AG09309 (cell line): Measurements from ENCODE around the gene IFT122.
A peak's percentile ranks its signal among the peaks of the same experiment; 100 is the strongest.

Source experiments
- DNase-seq: peaks from one replicate; pipeline ENCODE4 v3.0.0-alpha.2; 2010; ENCODE audit warnings: low read depth
- H3K4me3 ChIP-seq: 2 replicates; pipeline ENCODE4 v1.5.1; 2011; ENCODE audit warnings: mild to moderate bottlenecking, low read depth, low read length, moderate library complexity; ENCODE audit not compliant: control insufficient read depth
- CTCF ChIP-seq: IDR thresholded peaks from 2 replicates; pipeline ENCODE4 v1.5.1; 2011; ENCODE audit warnings: mild to moderate bottlenecking, low read depth, low read length, inconsistent platforms; ENCODE audit not compliant: insufficient read depth, control insufficient read depth; ENCODE audit errors: missing control alignments

The IFT122 gene

DNA sequence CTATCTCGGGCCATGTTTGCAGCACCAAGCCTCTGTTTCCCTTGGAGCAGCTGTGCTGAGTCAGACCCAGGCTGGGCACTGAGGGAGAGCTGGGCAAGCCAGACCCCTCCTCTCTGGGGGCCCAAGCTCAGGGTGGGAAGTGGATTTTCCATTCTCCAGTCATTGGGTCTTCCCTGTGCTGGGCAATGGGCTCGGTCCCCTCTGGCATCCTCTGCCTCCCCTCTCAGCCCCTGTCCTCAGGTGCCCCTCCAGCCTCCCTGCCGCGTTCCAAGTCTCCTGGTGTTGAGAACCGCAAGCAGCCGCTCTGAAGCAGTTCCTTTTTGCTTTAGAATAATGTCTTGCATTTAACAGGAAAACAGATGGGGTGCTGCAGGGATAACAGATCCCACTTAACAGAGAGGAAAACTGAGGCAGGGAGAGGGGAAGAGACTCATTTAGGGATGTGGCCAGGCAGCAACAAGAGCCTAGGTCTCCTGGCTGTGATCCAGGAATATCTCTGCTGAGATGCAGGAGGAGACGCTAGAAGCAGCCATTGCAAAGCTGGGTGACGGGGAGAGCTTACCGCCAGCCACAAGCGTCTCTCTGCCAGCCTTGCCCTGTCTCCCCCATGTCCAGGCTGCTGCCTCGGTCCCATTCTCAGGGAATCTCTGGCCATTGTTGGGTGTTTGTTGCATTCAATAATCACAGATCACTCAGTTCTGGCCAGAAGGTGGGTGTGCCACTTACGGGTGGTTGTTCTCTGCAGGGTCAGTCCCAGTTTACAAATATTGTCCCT lies 89.6 kb downstream of the IFT122 start:
- DNase-seq = no peak
- no peak overlapping the region for H3K4me3 ChIP-seq
- no peak for TF ChIP-seq CTCF

DNA sequence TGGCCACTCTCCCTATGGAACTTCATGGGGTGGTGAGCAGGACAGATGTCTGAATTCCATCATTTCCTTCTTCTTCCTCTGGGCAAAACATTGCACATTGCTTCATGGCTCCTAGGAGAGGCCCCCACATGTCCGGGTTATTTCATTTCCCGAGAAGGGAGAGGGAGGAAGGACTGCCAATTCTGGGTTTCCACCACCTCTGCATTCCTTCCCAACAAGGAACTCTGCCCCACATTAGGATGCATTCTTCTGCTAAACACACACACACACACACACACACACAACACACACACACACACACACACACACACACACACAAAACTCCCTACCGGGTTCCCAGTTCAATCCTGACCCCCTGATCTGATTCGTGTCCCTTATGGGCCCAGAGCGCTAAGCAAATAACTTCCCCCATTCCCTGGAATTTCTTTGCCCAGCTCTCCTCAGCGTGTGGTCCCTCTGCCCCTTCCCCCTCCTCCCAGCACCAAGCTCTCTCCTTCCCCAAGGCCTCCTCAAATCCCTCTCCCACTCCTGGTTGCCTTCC lies 90.3 kb downstream of the IFT122 start:
- no peak overlapping the region for H3K4me3 ChIP-seq
- TF ChIP-seq CTCF = no peak
- peak; percentile 41 for DNase-seq

- DNase-seq = no peak
- H3K4me3 ChIP-seq = no peak overlapping the region
- no peak for TF ChIP-seq CTCF
These were observed 90.8 kb downstream of the IFT122 start for GRCh38 chr3:129530821-129531220.

GRCh38 chr3:129531699-129532098 lies 91.7 kb downstream of the IFT122 start:
- no peak overlapping the region for H3K4me3 ChIP-seq
- DNase-seq = no peak
- no peak for TF ChIP-seq CTCF

GRCh38 chr3:129532261-129532660 lies 92.2 kb downstream of the IFT122 start:
- H3K4me3 ChIP-seq = no peak overlapping the region
- TF ChIP-seq CTCF = no peak
- no peak for DNase-seq

- TF ChIP-seq CTCF = no peak
- H3K4me3 ChIP-seq = no peak overlapping the region
- DNase-seq = no peak
These were observed 93.4 kb downstream of the IFT122 start for GRCh38 chr3:129533406-129533805.
